HG03064 (cell line): ENCODE results near the gene POLDIP3.
A peak's percentile ranks its signal among the peaks of the same experiment; 100 is the strongest.

ENCODE experiments used
- ATAC-seq: cut with Tn5 transposase; IDR thresholded peaks from one replicate; pipeline ENCODE4 v1.9.1; 2021; ENCODE audit warnings: low read depth; ENCODE audit not compliant: unreplicated experiment

Gene POLDIP3

GRCh38 chr22:42614312-42615091, at the start of gene POLDIP3:
Gene POLDIP3, minus strand, starts transcription at chr22:42614883. Its CDS starts 26 bp downstream, at chr22:42614857.
- ATAC-seq, result peak; percentile 60

GRCh38 chr22:42661985-42662831, 47.5 kb upstream of the POLDIP3 start:
- ATAC-seq, result no peak

GRCh38 chr22:42656578-42656977, 41.9 kb upstream of the POLDIP3 start:
- no peak for ATAC-seq

- no peak for ATAC-seq
Measured at GRCh38 chr22:42655693-42656092, 41.0 kb upstream of the POLDIP3 start.

GRCh38 chr22:42654436-42655073, 39.9 kb upstream of the POLDIP3 start:
- no peak for ATAC-seq

- no peak for ATAC-seq
Measured at GRCh38 chr22:42653999-42654398, 39.3 kb upstream of the POLDIP3 start.

- no peak for ATAC-seq
Measured at GRCh38 chr22:42651134-42651533, 36.5 kb upstream of the POLDIP3 start.

- ATAC-seq, result peak; percentile 56
Measured at GRCh38 chr22:42649246-42650099, 34.8 kb upstream of the POLDIP3 start, which contains the start of gene CYB5R3. Gene CYB5R3, minus strand, starts transcription at chr22:42649392. Its CDS starts 77 bp downstream, at chr22:42649315.

GRCh38 chr22:42648368-42649245, 33.9 kb upstream of the POLDIP3 start:
- peak; percentile 36 for ATAC-seq

GRCh38 chr22:42648017-42648367, 33.3 kb upstream of the POLDIP3 start:
- no peak for ATAC-seq

GRCh38 chr22:42646569-42647525, 32.2 kb upstream of the POLDIP3 start:
- no peak for ATAC-seq

- no peak for ATAC-seq
Measured at GRCh38 chr22:42645938-42646568, 31.4 kb upstream of the POLDIP3 start.

- ATAC-seq, result no peak
Measured at GRCh38 chr22:42645341-42645937, 30.8 kb upstream of the POLDIP3 start.

- ATAC-seq, result no peak
Measured at GRCh38 chr22:42644422-42645340, 30.0 kb upstream of the POLDIP3 start.

GRCh38 chr22:42643634-42644421, 29.1 kb upstream of the POLDIP3 start:
- no peak for ATAC-seq
